Adrenal gland (tissue), 5 donors: ENCODE measurements around the gene ASCC1.

ENCODE experiments used
- POLR2A ChIP-seq, 2 donors: fragments of 450-650 bp; IDR thresholded peaks; one replicate each; pipeline ENCODE4 v1.6.1; 2017; ENCODE audit warnings: antibody characterized with exemption in 2 of 2, mild to moderate bottlenecking in 2 of 2, moderate library complexity in 1 of 2
- TF ChIP-seq, protein P1 (sequence below), 6 experiments: fragments of 450-650 bp in 4 of 6; fragments of 200-600 bp in 2 of 6; sonication (generic) in 1 of 6; IDR thresholded peaks; 1 replicate in 5 of 6; 2 replicates in 1 of 6; pipeline versions ENCODE4 v1.5.1 to v1.8.0; 2016 to 2021; ENCODE audit warnings: antibody characterized with exemption in 6 of 6, mild to moderate bottlenecking in 2 of 6, moderate library complexity in 1 of 6
- donor health status: DM: no; HTN: no; CAD: no.

GRCh38 chr10:72124381-72124780, 91.7 kb downstream of the ASCC1 start:
- TF ChIP-seq POLR2A (IDR thresholded peaks at IDR 0.05), result no peak
- TF ChIP-seq, protein P1, sequence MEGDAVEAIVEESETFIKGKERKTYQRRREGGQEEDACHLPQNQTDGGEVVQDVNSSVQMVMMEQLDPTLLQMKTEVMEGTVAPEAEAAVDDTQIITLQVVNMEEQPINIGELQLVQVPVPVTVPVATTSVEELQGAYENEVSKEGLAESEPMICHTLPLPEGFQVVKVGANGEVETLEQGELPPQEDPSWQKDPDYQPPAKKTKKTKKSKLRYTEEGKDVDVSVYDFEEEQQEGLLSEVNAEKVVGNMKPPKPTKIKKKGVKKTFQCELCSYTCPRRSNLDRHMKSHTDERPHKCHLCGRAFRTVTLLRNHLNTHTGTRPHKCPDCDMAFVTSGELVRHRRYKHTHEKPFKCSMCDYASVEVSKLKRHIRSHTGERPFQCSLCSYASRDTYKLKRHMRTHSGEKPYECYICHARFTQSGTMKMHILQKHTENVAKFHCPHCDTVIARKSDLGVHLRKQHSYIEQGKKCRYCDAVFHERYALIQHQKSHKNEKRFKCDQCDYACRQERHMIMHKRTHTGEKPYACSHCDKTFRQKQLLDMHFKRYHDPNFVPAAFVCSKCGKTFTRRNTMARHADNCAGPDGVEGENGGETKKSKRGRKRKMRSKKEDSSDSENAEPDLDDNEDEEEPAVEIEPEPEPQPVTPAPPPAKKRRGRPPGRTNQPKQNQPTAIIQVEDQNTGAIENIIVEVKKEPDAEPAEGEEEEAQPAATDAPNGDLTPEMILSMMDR (IDR thresholded peaks at IDR 0.05), result no peak
